Effector CD8-positive, alpha-beta T cell (primary cell): ENCODE results near the gene ZNF217.
"Not testable (repeated sequence)": the region's sequence is repeated elsewhere in the genome, so short reads cannot be mapped to it uniquely, and the experiment has no call there.

Experiments
- DNase-seq: peaks from one replicate; lab custom pipeline; 2025; lab: John Stamatoyannopoulos, UW
- total RNA-seq, 4 experiments: gene quantifications; one replicate each; lab custom pipeline; 2026; lab: John Stamatoyannopoulos, UW

ZNF217 gene
- 119 to 231 (median 174) reads per million in 4 experiments for total RNA-seq

DNA sequence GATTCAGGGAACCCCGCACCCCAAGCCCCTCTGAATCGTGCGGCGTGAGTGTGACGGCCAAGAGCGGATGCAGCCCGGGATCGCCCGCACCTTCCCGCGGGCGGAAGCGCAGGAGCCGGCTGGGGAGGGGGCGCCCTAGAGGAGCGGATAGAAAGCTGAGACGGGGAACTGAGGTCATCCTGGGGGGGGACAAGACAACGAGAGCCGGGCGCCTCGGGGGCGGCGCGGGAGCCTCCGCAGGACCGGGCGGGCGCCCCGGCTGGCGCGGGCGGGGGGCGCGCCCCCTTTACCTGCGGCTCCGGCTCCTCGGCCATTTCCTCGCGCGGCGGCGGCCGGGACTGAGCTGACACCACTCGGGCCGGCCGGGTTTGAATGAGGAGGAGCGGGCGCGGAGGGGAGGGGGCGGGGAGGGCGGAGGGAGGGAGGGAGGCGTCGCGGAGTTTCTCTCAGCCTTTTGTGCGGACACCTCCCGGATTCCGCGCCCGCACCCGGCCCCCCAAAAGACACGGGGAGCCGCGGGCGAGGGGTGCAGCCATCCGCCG lies at the start of gene ZNF217:
TSS of gene ZNF217 (minus strand) at position 374 of the 542 bp plus-strand sequence. CDS start 11,013 bp downstream, outside the sequence.
- DNase-seq, result peak; percentile 55

DNA sequence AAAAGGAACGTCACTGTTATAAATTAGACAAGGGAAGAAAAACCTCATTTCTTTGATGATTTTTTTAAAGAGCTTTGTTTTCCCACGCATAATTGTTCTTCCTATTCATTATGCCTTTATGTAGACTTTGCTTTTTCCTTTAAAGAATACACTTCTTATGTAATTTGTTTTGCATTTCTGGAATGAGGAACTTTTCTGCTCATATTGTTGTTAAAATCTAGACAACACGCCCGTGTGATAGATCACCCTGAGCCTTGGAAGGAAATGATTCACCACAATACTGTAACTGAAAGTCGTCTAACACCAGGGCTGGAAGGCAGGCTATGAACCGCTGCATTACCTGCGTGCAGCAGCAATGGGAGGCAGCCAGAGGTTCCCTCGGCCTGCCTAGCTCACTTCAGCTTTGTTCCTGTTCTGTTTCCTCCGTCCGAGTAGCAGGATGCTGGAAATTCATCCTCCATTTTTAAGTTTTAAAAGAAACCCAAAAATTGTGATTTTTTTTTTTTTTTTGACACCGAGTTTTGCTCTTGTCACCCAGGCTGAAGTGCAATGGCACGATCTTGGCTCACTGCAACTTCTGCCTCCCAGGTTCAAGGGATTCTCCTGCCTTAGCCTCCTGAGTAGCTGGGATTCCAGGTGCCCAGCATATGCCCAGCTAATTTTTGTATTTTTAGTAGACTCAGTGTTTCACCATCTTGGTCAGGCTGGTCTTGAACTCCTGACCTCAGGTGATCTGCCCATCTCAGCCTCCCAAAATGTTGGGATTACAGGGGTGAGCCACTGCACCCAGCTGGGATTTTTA lies 49.6 kb upstream of the ZNF217 start:
- peak; percentile 33 for DNase-seq

DNA sequence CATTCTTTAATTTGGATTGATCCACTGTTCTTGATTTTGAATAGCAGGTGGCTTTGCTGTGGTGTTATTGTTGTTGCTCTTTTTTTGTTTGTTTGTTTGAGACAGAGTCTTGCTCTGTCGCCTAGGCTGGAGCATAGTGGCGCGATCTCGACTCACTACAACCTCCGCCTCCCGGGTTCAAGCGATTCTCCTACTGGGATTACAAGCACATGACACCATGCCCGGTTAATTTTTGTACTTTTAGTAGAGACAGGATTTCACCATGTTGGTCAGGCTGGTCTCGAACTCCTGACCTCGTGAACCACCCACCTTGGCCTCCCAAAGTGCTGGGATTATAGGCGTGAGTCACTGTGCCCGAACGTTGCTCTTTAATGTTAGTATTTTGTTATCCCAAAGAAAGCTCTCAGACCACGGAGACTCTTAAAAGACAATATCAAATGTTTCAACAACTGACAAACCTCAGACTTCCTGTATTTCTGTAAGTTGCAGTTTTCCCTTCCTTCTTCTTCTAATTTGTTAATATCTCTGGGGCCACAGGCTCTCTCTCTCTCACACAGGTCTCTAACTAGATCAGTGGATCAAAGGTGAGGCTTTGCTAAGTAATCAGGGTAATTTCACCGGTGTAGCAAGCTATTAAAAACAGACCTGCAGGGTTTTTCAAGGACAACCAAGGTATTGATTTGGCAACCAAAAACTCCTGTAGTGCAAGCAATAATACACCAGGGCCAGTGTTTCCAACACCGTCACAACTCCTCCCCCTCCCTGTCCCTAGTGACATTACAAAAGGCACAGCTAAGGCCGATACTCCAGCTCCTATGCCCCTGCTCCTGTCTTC lies 48.8 kb upstream of the ZNF217 start:
- peak; percentile 10 for DNase-seq

DNA sequence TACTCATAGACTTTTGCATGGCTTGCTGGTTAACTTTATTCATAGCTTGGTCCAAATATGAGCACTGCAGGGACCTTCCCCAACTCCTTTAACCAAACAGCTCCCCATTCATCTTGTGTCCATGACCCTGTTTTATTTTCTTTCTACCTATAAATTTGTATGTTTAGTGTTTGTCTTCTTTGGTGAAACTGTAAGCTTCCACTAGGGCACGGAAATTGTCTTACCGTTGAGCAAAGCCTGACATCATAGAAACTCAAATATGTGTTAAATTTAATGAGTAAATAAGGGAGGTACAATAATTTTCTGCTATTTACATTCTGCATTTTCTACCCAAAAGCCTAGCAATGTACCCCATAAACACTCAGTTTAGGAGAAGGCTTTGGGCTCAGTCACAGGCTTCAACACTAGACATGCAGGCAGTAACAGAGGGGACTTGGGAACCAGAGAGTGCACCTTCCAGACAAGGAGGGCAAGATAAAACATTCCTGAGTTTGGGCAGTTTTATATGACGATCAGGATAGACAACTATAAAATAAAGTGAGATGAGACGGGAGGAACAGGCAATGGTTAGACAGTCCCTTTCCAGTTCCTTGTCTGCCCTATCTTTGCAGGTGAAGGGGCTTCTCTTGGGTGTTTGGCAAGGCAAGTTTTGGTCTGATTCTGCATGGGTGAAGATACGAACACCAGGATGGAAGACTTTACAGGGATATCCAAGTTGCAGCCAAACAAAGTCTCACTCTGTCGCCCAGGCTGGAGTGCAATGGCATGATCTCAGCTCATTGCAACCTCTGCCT lies 46.2 kb upstream of the ZNF217 start:
- no peak for DNase-seq

DNA sequence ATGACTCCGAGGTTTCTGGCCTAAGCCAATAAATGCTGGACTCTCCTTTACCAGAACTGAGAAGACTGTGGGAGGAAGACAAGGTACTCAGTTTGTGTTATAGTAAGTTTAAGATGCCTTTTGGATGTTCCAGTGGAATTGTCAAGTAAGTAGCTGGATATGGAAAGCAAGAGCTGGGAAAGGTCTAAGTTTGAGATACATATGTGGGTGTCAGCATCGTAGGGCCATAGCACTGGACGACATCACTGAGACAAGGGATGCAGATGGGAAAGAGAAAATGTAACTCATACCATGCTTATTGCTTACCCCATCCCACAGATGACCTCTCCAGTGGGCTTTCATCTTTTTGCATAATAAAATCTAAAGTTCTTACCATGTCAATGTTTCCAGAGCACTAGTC lies 45.5 kb upstream of the ZNF217 start:
- no peak for DNase-seq

DNA sequence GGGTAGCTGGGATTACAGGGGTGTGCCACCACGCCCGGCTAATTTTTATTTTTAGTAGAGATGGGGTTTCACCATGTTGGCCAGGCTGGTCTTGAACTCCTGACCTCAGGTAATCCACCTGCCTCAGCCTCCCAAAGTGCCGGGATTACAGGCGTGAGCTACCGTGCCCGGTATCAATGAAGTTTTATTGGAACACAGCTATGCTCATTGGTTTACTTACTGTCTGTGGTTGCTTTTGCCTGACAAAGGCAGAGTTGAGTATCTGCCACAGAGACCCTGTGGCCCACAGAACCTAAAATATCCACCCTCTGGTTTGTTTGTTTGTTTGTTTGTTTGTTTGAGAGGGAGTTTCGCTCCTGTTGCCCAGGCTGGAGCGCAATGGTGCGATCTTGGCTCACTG lies 43.7 kb upstream of the ZNF217 start:
- not testable (repeated sequence) for DNase-seq

DNA sequence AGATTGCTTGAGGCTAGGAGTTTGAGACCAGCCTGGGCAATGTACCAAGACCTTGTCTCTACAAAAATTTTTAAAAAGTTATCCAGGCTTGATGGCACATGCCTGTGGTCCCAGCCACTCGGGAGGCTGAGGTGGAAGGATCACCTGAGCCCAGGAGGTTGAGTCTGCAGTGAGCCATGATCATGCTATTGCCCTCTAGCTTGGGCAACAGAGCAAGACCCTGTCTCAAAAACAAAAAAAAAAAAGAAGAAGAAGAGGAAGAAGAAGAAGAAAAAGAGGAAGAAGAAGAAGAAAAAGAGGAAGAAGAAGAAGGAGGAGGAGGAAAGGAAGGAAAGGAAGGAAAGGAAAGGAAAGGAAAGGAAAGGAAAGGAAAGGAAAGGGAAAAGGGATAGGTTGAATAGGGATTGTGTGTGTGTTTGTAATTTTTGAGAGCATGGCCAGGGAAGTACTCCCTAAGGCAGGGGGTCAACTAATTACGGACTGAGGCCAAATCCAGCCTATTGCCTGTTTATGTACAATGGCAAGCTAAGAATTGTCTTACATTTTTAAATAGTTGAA lies 43.0 kb upstream of the ZNF217 start:
- no peak for DNase-seq

DNA sequence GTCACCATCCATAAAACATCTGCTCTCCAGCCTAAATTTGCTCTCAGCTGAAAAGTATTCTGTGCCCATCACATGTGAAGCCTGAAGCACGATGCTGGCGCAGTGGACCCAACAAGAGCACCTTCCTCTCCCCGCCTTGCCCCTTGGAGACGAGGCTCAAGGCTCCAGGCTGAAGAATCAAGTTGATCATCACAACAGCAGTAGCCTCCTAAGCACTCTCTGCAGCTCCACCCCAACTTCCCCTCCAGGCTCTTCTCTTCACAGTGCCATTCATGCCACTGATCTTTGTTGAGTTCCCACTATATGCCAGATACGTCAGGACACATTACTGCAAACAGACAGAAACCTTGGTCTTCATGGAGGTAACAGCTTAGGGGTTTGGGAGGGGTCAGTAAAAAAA lies 41.6 kb upstream of the ZNF217 start:
- no peak for DNase-seq

DNA sequence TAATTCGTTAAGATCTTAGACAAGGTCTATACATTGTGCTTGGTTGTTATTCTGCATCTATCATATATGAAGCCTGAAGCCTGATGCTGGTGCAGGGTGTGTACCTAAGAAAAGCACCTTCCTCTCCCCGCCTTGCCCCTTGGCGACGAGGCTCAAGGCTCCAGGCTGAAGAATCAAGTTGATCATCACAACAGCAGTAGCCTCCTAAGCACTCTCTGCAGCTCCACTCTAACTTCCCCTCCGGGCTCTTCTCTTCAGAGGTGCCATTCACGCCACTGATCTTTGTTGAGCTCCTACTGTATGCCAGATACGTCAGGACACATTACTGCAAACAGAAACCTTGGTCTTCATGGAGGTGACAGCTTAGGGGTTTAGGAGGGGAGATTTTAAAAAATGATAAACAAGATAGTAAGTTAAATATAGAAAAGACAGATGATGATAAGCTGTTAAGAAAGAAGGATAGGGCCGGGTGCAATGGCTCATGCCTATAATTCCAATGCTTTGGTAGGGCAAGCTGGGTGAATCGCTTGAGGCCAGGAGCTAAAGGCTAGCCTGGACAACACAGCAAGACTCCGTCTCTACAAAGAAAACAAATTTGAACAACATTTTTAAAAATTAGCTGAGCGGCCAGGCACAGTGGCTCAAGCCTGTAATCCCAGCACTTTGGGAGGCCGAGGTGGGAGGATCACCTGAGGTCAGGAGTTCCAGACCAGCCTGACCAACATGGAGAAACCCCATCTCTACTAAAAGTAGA lies 38.4 kb upstream of the ZNF217 start:
- no peak for DNase-seq

DNA sequence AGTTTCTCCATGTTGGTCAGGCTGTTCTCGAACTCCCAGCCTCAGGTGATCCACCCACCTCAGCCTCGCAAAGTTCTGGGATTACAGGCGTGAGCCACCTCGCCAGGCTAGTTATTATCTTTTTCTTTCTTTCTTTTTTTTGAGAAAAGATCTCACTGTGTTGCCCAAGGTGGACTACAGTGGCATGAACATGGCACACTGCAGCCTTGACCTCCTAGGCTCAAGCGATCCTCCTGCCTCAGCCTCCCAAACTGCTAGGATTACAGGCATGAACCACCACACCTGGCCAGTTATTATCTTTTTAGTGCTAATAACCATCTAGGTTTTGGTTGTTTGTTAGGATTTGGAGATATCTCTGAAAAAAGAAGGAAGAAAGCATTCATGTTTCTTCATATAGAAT lies 35.8 kb upstream of the ZNF217 start:
- DNase-seq, result no peak

DNA sequence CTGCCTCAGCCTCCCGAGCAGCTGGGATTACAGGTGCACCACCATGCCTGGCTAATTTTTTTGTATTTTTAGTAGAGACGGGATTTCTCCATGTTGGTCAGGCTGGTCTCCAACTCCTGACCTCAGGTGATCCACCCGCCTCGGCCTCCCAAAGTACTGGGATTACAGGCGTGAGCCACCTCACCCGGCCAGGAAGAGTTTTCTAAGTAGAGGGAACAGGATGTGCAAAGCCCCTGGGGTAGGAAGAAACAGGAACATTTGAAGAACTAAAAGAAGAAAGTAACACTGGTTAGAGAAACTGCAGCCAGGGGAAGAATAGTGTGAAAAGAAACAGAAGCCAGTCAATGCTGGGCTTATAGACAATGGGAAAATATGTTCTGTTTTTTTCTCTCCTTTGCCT lies 35.1 kb upstream of the ZNF217 start:
- not testable (repeated sequence) for DNase-seq

DNA sequence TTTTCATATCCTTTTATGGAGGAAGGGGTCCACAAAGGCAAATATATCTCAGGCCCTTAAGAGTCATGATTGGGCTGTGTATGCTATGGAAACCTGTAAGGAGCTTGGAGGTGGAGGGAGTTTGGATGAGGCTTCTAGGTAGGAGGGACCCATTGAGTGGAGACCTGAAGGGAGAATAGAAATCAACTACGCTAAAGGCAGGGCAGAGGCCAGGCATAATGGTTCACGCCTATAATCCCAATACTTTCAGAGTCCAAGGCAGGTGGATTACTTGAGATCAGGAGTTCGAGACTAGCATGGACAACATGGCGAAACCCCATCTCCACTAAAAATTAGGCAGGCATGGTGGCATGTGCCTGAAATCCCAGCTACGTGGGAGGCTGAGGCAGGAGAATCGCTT lies 34.4 kb upstream of the ZNF217 start:
- DNase-seq, result no peak

DNA sequence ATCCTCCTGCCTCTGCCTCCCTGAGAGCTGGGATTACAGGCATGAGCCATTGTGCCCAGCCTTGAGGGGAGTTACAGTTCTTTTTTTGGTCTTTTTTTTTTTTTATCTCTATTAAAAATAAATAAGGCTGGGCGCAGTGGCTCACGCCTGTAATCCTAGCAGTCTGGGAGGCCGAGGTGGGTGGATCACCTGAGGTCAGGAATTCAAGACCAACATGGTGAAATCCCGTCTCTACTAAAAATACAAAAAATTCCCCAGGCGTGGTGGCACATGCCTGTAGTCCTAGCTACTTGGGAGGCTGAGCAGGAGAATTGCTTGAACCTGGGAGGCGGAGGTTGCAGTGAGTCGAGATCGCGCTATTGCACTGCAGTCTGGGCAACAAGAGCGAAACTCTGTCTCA lies 33.4 kb upstream of the ZNF217 start:
- DNase-seq, result not testable (repeated sequence)

DNA sequence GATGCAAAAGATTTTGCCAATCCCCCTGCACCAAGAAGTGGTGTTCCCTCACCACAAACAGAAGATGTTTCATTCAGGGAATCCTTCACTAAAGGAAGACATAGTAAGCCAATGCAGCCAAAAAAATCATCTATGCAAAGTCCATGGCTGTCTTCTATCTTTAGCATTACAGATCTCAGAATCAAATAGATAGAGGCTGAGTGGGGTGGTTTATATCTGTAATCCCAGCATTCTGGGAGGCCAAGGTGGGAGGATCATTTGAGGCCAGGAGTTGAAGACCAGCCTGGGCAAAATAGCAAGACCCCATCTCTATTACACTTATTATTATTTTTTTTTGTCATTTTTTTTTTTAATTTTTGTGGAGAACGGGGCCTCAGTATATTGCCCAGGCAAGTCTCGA lies 32.9 kb upstream of the ZNF217 start:
- no peak for DNase-seq

DNA sequence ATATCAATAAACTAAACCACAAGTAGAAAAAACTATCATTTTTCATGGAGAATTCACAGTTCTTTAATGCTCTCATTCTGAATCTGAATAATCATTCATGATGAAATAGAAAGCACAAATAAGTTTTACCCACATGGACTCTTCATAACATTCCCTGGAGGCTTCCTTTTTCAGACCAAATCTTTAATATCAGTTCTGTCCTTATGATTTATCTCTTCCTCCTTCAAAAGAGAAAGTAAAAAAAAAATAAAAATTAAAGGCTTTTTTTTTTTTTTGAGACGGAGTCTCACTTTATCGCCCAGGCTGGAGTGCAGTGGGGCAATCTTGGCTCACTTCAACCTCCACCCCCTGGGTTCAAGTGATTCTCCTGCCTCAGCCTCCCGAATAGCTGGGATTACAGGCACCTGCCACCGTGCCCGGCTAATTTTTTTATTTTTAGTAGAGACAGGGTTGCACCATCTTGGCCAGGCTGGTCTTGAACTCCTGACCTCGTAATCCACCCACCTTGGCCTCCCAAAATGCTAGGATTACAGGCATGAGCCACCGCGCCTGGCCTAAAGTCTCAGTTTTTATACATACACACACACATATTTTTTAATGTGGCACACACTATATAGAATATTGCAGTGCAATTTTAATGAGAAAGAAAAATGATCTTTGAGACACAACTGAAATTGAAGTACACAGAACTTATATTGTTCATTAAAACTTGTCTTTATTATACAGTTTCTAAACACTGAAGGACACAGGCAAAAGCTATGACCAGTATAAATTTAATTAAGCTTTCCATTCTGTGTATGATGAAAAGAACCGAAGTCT lies 31.9 kb upstream of the ZNF217 start:
- no peak for DNase-seq

DNA sequence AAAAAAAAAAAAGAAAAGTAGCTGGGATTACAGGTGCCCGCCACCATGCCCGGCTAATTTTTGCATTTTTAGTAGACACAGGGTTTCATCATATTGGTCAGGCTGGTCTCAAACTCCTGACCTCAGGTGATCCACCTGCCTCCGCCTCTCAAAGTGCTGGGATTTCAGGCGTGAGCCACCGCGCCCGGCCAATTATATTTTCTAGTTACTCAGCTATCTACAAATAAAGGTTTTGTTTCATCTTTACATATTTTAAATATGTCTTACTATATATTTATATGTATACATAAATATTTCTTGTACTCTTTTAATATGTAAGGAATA lies 31.2 kb upstream of the ZNF217 start:
- DNase-seq, result not testable (repeated sequence)

DNA sequence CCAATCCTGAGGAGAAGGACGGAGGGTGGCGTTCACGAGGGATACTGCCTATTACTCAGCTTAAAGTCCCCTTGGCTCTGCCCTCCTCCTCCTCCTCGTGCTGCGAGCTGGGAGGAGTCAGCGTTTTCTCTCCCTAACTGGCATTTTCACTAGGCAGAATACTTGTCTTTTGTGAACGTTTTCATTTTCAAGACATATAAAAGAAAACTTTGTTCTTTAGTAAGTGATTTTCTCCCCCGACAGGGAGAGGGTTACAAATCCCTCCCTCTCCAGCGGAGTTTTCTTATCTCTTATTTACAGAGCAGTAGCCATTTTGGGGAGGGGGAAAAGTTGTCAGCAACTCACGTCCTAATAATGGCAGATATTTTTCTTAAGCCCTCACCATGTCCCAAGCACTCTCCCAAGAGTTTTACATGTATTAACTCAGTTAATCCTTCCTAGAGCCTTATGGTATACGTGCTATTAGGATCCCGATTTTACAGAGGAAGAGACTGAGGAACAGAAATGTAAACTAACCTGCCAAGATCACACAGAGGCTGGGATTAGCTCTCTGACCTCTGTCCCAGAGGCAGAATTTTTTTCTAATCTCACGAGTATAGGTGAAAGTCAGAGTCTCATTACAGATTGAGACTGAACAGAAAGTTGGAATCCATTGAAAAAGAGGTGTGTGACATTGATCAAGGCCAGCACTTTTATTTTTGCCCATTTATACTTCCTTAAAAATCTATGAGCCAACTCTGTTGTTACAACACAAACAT lies 30.0 kb upstream of the ZNF217 start:
- no peak for DNase-seq

DNA sequence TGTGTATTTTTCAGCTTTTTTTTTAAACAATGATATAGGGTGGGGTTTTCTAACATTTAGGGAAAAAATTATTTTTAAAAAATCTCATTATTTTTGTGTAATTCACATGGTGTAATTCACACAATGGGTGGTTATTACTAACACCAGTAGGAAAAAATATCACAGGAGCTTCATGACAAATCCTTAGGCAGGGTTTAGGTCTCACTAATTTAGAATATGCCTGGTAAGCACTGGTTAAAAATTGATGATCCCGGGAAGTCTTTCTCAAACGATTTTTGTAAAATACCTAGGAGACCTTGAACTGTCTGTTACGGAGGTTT lies 29.5 kb upstream of the ZNF217 start:
- DNase-seq, result no peak
